ENCODE measurements around the gene BMP7. TPM values are rescaled to one million over a fixed set of nuclear protein-coding genes. Genes with fewer than 3 reads are reported as not detected.

The BMP7 gene
- total and polyA plus RNA-seq, 2 of the 13 experiments (the other 11 are each of a cell fraction or from before 2014, with no cell fraction given): not detected

- TF ChIP-seq TFDP1 (CRISPR knock-in tag; IDR thresholded peaks at IDR 0.05; ENCODE audit: borderline replicate concordance) (no peak), ZNF446 (CRISPR knock-in tag; IDR thresholded peaks at IDR 0.05) (no peak), ZNF788 (CRISPR knock-in tag; IDR thresholded peaks at IDR 0.05; ENCODE audit: borderline replicate concordance) (peak; percentile 92), TSC22D2 (CRISPR knock-in tag; IDR thresholded peaks at IDR 0.05; ENCODE audit: borderline replicate concordance) (no peak), ZNF687 (CRISPR knock-in tag; IDR thresholded peaks at IDR 0.05) (peak; percentile 82), CAMTA2 (CRISPR knock-in tag; IDR thresholded peaks at IDR 0.05; ENCODE audit: borderline replicate concordance) (no peak), PRDM4 (CRISPR knock-in tag; IDR thresholded peaks at IDR 0.05; ENCODE audit: borderline replicate concordance) (no peak), SATB2 (CRISPR knock-in tag; IDR thresholded peaks at IDR 0.05) (no peak), MAFK (conservative IDR thresholded peaks at IDR 0.05 in 1 of 2, IDR thresholded peaks at IDR 0.05 in 1 of 2; ENCODE audit: low read length in 2 of 2) (peak in 1 of 2 experiments; percentile 55; a peak in 2 of 4 replicates)
- TF ChIP-seq, protein P1, sequence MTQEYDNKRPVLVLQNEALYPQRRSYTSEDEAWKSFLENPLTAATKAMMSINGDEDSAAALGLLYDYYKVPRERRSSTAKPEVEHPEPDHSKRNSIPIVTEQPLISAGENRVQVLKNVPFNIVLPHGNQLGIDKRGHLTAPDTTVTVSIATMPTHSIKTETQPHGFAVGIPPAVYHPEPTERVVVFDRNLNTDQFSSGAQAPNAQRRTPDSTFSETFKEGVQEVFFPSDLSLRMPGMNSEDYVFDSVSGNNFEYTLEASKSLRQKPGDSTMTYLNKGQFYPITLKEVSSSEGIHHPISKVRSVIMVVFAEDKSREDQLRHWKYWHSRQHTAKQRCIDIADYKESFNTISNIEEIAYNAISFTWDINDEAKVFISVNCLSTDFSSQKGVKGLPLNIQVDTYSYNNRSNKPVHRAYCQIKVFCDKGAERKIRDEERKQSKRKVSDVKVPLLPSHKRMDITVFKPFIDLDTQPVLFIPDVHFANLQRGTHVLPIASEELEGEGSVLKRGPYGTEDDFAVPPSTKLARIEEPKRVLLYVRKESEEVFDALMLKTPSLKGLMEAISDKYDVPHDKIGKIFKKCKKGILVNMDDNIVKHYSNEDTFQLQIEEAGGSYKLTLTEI (CRISPR knock-in tag; conservative IDR thresholded peaks at IDR 0.05): no peak
- TF ChIP-seq, protein P2, sequence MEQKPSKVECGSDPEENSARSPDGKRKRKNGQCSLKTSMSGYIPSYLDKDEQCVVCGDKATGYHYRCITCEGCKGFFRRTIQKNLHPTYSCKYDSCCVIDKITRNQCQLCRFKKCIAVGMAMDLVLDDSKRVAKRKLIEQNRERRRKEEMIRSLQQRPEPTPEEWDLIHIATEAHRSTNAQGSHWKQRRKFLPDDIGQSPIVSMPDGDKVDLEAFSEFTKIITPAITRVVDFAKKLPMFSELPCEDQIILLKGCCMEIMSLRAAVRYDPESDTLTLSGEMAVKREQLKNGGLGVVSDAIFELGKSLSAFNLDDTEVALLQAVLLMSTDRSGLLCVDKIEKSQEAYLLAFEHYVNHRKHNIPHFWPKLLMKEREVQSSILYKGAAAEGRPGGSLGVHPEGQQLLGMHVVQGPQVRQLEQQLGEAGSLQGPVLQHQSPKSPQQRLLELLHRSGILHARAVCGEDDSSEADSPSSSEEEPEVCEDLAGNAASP (CRISPR knock-in tag; IDR thresholded peaks at IDR 0.05; ENCODE audit: borderline replicate concordance): peak; percentile 72; the same call in 1 of the 2 replicates
- TF ChIP-seq, protein P3, sequence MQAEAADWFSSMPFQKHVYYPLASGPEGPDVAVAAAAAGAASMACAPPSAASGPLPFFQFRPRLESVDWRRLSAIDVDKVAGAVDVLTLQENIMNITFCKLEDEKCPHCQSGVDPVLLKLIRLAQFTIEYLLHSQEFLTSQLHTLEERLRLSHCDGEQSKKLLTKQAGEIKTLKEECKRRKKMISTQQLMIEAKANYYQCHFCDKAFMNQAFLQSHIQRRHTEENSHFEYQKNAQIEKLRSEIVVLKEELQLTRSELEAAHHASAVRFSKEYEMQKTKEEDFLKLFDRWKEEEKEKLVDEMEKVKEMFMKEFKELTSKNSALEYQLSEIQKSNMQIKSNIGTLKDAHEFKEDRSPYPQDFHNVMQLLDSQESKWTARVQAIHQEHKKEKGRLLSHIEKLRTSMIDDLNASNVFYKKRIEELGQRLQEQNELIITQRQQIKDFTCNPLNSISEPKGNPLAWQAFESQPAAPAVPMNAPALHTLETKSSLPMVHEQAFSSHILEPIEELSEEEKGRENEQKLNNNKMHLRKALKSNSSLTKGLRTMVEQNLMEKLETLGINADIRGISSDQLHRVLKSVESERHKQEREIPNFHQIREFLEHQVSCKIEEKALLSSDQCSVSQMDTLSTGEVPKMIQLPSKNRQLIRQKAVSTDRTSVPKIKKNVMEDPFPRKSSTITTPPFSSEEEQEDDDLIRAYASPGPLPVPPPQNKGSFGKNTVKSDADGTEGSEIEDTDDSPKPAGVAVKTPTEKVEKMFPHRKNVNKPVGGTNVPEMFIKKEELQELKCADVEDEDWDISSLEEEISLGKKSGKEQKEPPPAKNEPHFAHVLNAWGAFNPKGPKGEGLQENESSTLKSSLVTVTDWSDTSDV (CRISPR knock-in tag; IDR thresholded peaks at IDR 0.05): no peak
Measured at GRCh38 chr20:57130160-57130772, 136.2 kb downstream of the BMP7 start (continued).
